ENCODE data around the gene SZT2.

DNA sequence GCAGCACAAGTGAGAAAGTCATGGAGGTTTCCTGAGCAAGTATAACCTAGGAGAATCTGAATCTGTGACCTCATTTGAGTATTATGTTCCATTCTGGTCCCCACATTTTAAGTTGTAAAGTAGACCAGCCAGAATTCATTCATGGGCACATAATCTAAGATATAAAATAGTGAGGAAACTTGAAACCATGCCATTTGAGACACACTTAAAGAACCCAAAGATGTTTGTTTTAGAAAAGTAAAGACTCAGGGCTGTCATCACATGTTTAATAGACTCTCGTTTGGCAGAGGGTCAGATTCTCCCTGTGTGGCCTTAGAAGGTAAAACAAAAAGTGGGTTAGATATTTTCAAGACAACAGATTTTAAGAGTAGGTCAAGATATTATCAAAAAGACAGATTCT, 6.4 kb downstream of the SZT2 start:
- TF ChIP-seq, protein P1, sequence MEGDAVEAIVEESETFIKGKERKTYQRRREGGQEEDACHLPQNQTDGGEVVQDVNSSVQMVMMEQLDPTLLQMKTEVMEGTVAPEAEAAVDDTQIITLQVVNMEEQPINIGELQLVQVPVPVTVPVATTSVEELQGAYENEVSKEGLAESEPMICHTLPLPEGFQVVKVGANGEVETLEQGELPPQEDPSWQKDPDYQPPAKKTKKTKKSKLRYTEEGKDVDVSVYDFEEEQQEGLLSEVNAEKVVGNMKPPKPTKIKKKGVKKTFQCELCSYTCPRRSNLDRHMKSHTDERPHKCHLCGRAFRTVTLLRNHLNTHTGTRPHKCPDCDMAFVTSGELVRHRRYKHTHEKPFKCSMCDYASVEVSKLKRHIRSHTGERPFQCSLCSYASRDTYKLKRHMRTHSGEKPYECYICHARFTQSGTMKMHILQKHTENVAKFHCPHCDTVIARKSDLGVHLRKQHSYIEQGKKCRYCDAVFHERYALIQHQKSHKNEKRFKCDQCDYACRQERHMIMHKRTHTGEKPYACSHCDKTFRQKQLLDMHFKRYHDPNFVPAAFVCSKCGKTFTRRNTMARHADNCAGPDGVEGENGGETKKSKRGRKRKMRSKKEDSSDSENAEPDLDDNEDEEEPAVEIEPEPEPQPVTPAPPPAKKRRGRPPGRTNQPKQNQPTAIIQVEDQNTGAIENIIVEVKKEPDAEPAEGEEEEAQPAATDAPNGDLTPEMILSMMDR (IDR thresholded peaks at IDR 0.05; ENCODE audit: borderline replicate concordance, extremely low read depth, low read length, poor library complexity, severe bottlenecking) = no peak
- TF ChIP-seq EZH2 (IDR thresholded peaks at IDR 0.05; ENCODE audit: borderline replicate concordance, low read depth, low read length, severe bottlenecking) = no peak
